WI38 (cell line): ENCODE measurements around the gene BEX4.

Experiments
- H3K4me3 ChIP-seq: 2 replicates; pipeline ENCODE4 v1.5.1; 2011; ENCODE audit warnings: low read depth, mild to moderate bottlenecking, control low read depth, low read length
- CTCF ChIP-seq: IDR thresholded peaks from 2 replicates; pipeline ENCODE4 v1.5.1; 2012; ENCODE audit warnings: low read depth, mild to moderate bottlenecking, control low read depth, low read length

BEX4 gene

DNA sequence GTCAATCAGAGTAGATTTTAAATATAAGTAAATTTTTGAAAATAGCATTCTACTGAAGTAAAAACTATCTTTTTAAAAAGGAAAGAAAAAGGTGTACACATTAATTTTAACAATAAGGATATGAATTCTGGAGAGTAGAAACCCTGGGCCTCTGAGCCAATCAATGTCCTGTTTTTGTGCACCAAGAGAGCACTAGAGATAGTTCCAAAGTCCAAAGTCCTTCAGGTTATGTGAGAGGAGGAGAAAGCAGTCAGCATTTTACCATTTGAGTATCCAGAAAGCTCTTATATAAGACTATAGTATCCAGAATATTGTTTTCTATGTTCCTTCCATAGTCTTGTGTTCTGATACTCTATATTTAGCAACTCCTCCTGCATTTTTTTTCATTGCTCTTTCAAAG is 43.4 kb downstream of the BEX4 start:
- TF ChIP-seq CTCF = no peak
- no peak overlapping the region for H3K4me3 ChIP-seq
